RWPE2 (cell line): ENCODE results near the gene DIP2C.
"Not testable (repeated sequence)": the region's sequence is repeated elsewhere in the genome, so short reads cannot be mapped to it uniquely, and the experiment has no call there.

ENCODE experiments used
- ATAC-seq: fragments of 200-7000 bp; cut with Tn5 transposase; 3 replicates; pipeline ENCODE4 v1.9.1; 2021; ENCODE audit warnings: low read depth
- DNase-seq: peaks from one replicate; pipeline ENCODE4 v3.0.0-alpha.2; 2020; ENCODE audit warnings: low spot score
- H3K27ac ChIP-seq: fragments of 450-650 bp; 2 replicates; pipeline ENCODE4 v1.5.1; 2017; ENCODE audit warnings: mild to moderate bottlenecking; ENCODE audit not compliant: poor library complexity, severe bottlenecking
- H3K27me3 ChIP-seq: fragments of 250-450 bp; sonication (Bioruptor Pico); 2 replicates; pipeline ENCODE4 v1.5.1; 2021; ENCODE audit warnings: mild to moderate bottlenecking, moderate library complexity; ENCODE audit not compliant: insufficient read depth, poor library complexity, severe bottlenecking
- H3K36me3 ChIP-seq: fragments of 250-450 bp; sonication (Bioruptor Pico); 2 replicates; pipeline ENCODE4 v1.5.1; 2020; ENCODE audit warnings: low read depth, mild to moderate bottlenecking, moderate library complexity
- H3K4me1 ChIP-seq: fragments of 250-450 bp; sonication (Bioruptor Pico); 2 replicates; pipeline ENCODE4 v1.5.1; 2021; ENCODE audit warnings: mild to moderate bottlenecking, moderate library complexity; ENCODE audit not compliant: insufficient read depth, poor library complexity, severe bottlenecking
- H3K4me3 ChIP-seq: fragments of 250-450 bp; sonication (Bioruptor Pico); 2 replicates; pipeline ENCODE4 v1.5.1; 2021; ENCODE audit warnings: mild to moderate bottlenecking, moderate library complexity; ENCODE audit not compliant: severe bottlenecking
- H3K9me3 ChIP-seq: fragments of 250-450 bp; sonication (Bioruptor Pico); 2 replicates; pipeline ENCODE4 v1.5.1; 2021; ENCODE audit warnings: mild to moderate bottlenecking, moderate library complexity; ENCODE audit not compliant: severe bottlenecking
- CTCF ChIP-seq: fragments of 450-650 bp; IDR thresholded peaks from one replicate; pipeline ENCODE4 v1.5.1; 2017; ENCODE audit warnings: mild to moderate bottlenecking, moderate library complexity; ENCODE audit not compliant: poor library complexity, severe bottlenecking

DIP2C gene

GRCh38 chr10:301536-301935 is 387.9 kb downstream of the DIP2C start:
- H3K27ac ChIP-seq = no peak overlapping the region
- no peak for TF ChIP-seq CTCF

GRCh38 chr10:300580-300979 is 388.9 kb downstream of the DIP2C start:
- H3K36me3 ChIP-seq, DNase-seq, H3K4me3 ChIP-seq, H3K27ac ChIP-seq, H3K4me1 ChIP-seq, ATAC-seq, H3K27me3 ChIP-seq, H3K9me3 ChIP-seq: not testable (repeated sequence)

More at GRCh38 chr10:301536-301935, 387.9 kb downstream of the DIP2C start:
- no peak for ATAC-seq
- Histone ChIP-seq H3K36me3 (no peaks in the 10 kb centered on the region), H3K9me3 (no peaks in the 10 kb centered on the region), H3K4me3 (no peak overlapping the region), H3K4me1 (peaks cover 9% of the 10 kb centered on the region), H3K27me3 (no peaks in the 10 kb centered on the region)
- no peak for DNase-seq

GRCh38 chr10:299969-300368 is 389.5 kb downstream of the DIP2C start:
- Histone ChIP-seq H3K4me1 (peaks cover 9% of the 10 kb centered on the region), H3K36me3 (no peaks in the 10 kb centered on the region), H3K27me3 (no peaks in the 10 kb centered on the region), H3K27ac (no peak overlapping the region), H3K9me3 (no peaks in the 10 kb centered on the region), H3K4me3 (no peak overlapping the region)
- DNase-seq (no peak), ATAC-seq (no peak)
- no peak for TF ChIP-seq CTCF

GRCh38 chr10:299512-299911 is 390.0 kb downstream of the DIP2C start:
- Histone ChIP-seq H3K27me3 (no peaks in the 10 kb centered on the region), H3K9me3 (no peaks in the 10 kb centered on the region), H3K36me3 (no peaks in the 10 kb centered on the region), H3K4me3 (no peak overlapping the region), H3K27ac (no peak overlapping the region), H3K4me1 (peaks cover 9% of the 10 kb centered on the region)
- DNase-seq (no peak), ATAC-seq (no peak)
- no peak for TF ChIP-seq CTCF

GRCh38 chr10:298033-298432 is 391.4 kb downstream of the DIP2C start:
- DNase-seq (no peak), ATAC-seq (no peak)
- H3K4me3 ChIP-seq = no peak overlapping the region
- peaks cover 9% of the 10 kb centered on the region for H3K4me1 ChIP-seq
- no peaks in the 10 kb centered on the region for H3K36me3 ChIP-seq
- no peaks in the 10 kb centered on the region for H3K9me3 ChIP-seq
- TF ChIP-seq CTCF = no peak
- no peaks in the 10 kb centered on the region for H3K27me3 ChIP-seq
- H3K27ac ChIP-seq = peak overlapping the region; percentile 23
